Activated gamma-delta T cell (primary cell): ENCODE results near the gene KLF1.
"Not testable (repeated sequence)": the region's sequence is repeated elsewhere in the genome, so short reads cannot be mapped to it uniquely, and the experiment has no call there.

ENCODE experiments used
- DNase-seq: peaks from one replicate; lab custom pipeline; 2025; lab: John Stamatoyannopoulos, UW

KLF1 gene

DNA sequence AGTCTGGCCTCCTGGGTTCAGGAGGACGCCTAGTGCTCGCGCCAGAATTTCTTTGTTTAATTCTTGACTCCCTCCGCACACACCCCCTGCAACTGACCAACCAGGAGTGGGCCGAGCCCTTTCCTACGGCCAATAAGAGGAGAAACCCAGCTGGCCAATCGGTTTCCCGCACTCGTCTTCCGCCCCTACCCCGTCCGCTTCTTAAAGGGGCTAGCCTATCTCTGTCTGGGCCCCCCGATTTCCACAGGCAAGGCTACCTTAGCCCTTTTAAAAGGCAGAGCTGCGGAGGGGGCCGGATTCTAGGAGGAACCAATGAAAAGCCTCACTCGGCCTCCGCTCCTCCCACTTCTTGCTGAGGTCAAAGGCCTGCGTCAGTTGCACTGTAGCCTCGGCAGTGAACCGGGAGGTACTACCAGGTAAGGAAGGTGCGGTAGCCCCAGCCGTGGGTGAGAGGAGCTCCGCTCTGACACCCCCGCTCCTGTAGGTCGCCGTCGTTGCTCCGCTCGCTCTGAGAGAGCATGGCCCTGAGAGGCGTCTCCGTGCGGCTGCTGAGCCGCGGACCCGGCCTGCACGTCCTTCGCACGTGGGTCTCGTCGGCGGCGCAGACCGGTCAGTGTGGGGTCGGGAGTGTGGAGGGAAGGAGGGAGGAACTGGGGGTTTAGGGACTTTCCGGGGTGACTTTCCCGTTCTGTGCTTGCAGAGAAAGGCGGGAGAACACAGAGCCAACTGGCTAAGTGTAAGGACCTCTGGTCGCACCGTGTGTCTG, 4.0 kb upstream of the KLF1 start, which contains the start of gene GCDH:
TSS of gene GCDH (plus strand) at position 374 of the 766 bp plus-strand sequence. CDS start at position 519, 145 bp downstream.
- peak; percentile 55 for DNase-seq

DNA sequence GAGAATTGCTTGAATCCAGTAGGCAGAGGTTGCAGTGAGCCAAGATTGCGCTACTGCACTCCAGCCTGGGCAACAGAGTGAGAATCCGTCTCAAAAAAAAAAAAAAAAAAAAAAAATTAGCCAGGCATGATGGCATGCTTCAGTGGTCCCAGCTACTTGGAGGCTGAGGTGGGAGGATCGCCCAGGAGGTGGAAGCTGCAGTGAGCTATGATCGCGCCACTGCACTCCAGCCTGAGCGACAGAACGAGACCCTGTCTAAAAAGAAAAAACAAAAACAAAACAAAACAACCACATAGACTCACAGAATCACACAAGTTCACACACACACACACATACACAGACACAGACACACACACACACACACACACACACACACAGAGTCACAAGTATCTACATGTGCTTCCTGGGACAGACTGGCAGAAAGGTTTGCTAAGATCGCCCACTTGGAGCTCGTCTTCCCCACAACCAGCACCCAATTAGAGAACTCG, 3.3 kb upstream of the KLF1 start:
- not testable (repeated sequence) for DNase-seq

DNA sequence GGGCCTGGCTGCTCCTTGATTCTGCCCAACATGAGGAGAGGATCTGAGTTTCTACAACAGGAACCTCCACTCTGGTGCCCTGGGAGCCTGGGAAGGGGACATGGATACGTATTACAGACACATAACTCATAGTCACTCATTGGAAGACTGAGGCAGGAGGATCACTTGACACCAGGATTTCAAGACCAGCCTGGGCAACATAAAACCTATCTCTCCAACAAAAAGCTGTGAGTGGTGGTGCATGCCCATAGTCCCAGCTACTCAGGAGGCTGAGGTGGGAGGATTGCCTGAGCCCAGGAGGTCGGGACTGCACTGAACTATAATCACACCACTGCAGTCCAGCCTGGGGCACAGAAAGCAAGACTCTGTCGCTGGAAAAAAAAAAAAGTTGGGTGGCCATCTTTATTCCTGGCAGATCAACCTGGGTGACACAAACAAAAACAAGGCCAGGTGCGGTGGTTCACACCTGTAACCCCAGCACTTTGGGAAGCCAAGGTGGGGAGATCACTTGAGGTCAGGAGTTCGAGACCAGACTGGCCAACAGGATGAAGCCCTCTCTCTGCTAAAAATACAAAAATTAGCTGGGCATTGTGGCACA, 1.1 kb upstream of the KLF1 start:
- no peak for DNase-seq

DNA sequence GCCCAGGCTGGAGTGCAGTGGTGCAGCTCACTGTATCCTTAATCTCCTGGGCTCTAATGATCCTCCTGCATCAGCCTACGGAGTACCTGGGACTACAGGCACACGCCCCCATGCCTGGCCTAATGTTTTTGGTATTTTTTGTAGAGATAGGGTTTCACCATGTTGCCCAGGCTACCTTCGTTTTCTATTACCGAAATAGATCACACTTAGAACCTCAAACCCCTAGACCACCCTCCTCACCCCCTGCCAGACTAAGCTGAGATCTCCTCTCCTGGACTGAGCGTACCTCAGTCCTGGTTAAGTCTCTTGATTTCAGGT, 391 bp downstream of the KLF1 start:
- no peak for DNase-seq

DNA sequence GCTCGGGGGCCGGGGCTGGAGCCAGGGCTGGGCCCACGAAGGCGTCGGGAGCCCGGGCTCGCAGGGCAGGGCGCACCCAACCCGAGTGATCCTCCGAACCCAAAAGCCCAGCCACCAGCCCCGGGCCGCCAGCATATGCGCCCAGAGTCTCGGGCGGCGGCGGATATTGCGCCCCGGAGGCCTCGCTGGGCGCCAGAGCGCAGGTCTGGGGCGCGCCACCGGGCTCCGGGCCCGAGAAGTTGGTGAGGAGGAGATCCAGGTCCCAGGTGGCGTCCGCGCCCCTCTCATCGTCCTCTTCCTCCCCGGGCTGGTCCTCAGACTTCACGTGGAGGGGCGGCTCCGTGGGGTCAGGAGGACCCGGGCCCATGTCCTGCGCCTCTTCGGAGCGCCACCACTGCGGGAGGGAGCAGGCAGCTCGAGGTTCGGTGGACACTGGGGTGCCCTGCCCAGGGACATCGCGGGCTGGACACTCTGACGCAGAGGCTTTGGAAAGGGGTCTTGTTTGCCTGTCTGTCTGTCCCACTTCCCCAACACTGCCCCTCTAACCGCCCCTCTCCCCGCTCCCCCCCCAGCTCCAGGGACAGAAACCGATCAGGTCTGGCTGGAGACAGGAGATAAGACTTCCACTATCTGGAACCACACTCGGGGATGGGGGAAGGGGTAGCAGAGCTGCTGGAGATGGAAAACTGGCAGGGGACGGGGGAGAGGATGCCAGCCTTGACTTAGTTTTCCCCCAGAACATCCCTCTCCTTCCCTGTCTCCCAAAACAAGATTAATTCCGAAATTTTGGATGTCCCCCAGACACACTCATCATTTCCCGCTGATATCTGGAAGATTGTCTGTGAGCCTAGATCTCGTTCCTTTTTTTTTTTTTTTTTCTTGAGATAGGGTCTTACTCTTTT, 1.0 kb downstream of the KLF1 start:
- no peak for DNase-seq

DNA sequence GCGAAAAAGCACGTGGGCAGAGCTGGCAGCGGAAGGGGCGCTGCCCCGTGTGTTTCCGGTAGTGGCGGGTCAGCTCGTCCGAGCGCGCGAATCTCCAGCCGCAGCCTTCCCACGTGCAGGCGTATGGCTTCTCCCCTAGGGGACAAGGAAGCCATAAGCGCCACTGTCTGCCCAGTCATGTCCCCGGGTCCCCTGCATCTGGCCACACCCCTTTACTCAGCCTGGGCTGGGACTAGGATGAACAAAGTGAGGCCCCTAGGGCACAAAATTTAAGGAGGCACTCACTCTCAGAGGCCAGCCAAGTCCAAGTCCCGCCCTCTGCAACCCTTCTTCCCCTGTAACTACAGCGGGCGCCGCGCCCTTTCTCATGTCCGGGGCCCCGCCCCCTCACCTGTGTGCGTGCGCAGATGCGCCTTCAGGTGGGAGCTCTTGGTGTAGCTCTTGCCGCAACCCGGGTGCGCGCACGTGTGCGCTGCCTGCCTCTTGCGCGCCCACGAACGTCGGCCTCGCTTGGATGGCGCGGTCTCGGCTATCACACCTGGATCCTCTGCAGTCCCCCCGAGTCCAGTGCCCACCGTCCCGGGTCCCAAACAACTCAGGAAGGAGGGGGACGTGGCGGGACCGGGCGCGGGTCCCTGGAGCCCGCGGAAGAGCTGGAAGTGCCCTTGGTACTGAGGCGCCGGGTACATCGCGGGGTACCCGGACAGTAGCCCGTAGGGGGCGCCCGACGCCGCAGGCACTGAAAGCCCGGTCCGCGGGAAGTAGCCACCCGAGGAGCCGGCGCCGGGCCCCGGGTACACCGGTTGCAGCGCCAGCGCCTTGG, 1.9 kb downstream of the KLF1 start:
- DNase-seq = peak; percentile 59

DNA sequence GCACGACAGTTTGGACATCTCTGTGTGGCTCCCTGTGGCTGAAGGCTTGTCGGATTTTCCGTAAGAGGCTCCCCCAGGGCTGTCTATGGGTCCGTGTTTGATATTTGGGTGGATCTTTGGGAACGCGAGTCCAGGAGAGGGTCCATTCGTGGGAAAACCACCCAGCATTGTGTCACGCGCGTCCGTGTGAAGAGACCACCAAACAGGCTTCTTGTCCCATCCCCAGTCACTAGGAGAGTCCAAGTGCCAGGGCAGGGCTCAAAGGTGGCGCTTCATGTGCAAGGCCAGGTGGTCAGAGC, 2.4 kb downstream of the KLF1 start:
- no peak for DNase-seq

DNA sequence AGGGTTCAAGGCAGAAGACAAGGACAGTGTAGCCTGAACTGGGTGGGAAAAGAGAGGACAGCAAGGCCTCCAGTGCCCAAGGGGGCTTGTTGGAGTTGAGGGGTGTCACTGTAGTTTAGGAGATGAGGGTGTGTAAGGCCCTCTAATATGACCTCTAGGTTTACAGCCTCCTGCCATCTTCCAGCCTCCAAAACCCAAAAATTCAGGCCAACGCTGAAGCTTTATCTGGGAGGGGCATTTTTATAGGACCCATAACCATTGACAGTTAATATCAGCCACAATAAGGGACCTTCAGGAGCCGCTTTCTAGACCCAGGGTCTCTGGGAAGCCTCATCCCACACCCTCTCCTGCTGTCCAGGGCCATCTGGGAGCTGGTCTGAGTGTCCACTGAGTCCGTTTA, 2.8 kb downstream of the KLF1 start:
- no peak for DNase-seq

DNA sequence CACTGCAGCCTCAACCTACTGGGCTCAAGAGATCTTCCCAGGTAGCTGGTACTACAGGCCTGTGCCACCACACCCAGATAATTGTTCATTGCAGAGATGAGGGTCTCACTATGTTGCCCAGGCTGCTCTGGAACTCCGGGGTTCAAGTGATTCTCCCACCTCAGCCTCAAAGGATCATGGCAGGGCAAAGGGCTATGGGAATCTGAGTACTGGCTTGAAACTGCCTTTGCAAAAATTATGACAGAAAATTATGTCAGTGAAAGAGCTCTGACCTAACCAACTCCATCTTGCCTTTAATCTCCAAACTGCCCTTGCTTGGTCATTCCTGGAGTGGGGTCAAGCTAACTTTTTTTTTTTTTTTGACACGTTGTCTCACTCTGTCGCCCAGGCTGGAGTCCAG, 4.4 kb downstream of the KLF1 start:
- DNase-seq = no peak

DNA sequence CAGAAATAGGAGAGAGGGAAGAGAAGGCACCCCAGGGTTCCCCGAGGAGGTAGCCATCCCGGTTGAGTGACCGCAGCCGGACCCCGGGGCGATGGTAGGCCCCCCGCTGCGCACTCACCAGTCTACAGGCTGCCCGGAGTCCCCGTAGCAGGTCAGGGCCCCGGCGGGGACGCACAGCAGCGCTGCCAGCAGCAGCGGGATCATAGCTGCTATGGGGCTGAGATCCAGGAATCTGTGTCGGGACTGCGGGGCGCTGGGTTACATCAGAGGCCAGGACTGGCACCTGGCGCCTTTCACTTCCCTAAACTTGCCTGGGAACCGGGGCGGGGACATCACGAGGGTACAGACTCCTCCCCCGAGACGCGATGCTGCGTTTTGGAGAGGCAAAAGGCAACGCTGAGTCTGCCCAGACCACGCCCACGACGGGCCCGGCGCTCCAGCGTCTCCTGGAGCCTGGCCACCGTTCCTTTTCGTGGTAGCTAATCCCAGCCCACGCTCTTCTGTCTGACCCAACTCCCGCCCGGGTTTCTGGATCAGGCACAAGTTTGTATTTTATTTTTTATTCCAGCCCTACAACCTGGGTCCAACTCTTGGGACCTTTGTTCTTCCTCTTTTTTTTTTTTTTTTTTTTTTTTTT, 5.7 kb downstream of the KLF1 start, which contains the start of gene DNASE2:
TSS of gene DNASE2 (minus strand) at position 278 of the 637 bp plus-strand sequence. CDS start at position 204, 74 bp downstream.
- peak; percentile 55 for DNase-seq

DNA sequence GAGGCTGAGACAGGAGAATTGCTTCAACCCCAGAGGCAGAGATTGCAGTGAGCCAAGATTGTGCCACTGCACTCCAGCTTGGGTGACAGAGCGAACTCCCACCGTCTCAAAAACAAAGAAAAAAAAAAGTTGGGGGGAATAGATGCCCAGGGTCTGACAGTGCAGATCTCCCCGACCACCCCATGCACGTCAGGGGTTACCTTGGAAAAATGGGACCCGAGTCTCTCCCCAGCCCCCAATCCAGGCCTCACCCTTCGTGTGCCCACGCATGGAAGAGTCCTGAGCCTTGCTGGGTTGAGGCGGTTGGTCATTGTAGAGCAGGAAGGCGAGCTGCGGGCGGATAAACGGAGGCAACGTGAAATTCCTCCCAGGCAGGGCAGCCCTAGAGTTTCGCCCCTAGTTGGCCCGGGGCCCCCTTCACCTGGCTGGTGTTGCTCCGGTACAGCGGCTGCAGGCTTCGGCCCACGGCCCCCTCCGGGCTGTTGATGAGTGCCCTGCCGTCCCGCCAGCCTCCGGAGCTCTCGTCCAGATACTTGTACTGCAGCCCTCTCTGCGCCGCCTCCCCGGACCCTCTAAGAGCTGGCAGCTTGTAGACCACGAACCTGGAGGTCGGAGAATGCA, 6.3 kb downstream of the KLF1 start:
- DNase-seq = no peak

DNA sequence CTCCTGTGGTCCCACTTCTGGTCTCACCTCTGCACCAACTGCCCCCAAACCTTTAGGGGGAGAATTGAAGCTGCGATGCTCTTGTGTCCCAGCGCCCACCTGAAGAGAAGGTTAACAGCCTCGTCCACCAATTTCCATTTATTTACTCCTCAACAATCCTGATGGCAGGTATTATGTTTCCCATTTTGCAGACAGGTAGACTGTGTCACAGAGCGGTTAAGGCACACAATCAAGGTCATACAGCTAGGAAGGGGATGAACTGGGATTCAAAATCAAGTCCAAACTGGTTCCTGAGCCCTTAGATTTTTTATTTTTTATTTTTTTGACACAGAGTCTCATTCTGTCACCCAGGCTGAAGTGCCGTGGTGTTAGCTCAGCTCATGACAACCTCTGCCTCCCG, 11.9 kb downstream of the KLF1 start:
- DNase-seq = no peak

DNA sequence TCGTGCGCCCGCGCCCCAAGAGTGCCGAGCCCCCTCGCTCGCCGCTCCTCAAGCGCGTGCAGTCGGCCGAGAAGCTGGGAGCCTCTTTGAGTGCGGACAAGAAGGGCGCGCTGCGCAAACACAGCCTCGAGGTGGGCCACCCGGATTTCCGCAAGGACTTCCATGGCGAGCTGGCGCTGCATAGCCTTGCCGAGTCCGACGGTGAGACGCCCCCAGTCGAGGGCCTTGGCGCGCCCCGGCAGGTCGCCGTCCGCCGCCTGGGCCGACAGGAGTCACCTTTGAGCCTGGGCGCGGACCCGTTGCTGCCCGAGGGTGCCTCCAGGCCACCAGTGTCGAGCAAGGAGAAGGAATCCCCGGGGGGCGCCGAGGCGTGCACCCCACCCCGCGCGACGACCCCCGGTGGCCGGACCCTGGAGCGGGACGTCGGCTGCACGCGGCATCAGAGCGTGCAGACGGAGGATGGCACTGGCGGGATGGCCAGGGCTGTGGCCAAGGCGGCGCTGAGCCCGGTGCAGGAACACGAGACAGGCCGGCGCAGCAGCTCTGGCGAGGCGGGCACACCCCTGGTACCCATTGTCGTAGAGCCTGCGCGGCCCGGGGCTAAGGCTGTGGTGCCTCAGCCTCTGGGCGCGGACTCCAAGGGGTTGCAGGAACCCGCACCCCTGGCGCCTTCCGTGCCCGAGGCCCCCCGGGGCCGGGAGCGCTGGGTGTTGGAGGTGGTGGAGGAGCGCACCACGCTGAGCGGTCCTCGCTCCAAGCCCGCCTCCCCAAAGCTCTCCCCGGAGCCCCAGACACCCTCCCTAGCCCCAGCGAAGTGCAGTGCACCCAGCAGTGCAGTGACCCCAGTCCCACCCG, 12.9 kb downstream of the KLF1 start:
- no peak for DNase-seq

DNA sequence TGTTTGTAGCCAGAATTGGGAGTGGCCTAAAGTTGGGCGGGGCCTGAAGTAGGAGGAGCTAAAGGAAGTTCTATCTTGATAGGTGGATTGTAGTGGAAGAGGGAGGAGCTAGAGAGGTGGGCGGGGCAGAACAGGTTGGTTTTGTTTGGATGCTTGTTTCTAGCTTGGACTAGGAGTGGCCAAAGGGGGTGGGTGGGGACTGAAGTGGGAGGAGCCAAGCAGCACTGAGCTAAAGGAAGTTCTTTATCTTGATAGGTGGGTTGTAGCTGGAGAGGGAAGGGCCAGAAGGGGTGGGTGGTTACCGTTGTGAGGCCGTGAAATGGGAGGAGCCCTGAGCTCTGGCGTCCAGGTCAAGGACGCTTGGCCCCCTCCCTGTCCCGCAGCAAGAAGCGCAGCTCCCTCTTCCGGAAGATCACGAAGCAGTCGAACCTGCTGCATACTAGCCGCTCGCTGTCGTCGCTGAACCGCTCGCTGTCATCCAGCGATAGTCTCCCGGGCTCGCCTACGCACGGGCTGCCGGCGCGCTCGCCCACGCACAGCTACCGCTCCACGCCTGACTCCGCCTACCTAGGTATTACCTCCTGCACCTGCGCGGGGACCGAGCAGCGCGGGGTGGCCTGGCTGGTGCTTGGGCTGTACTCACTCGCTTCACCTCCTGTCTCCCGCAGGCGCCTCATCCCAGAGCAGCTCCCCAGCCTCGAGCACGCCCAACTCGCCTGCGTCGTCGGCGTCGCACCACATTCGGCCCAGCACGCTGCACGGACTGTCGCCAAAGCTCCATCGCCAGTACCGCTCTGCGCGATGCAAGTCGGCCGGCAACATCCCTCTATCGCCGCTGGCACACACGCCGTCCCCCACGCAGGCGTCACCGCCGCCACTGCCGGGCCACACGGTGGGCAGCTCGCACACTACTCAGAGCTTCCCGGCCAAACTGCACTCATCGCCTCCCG, 13.8 kb downstream of the KLF1 start:
- DNase-seq = no peak

DNA sequence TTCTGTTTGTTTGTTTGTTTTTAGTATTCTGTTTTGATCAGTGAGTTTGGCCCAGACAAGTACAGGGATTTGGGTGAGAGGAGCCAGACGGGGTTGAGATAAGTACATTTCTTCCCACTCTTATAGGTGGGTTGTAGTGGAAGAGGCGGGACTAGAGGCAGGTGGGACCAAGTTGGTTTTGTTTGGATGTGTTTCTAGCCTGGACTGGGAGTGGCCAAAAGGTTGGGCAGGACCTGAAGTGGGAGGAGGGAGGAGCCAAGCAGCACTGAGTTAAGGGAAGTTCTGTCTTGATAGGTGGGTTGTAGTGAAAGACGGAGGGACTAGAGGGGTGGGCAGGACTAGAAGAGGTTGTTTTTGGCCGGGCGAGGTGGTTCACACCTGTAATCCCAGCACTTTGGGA, 14.7 kb downstream of the KLF1 start:
- no peak for DNase-seq

DNA sequence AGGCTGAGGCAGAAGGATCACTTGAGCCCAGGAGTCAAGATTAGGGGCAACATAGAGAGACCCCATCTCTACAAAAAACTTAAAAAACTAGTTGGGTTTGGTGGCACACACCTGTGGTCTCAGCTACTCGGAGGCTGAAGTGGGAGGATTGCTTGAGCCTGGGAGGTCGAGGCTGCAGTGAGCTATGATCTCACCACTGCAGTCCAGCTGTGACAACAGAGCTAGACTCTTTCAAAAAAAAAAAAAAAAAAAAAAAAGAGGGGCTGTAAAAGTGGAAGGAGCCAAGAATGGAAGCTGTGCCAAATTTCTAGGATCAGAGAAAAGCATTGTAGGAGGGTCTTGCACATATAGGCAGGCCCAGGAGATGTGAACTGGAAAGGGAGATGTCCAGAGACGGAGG, 15.3 kb downstream of the KLF1 start:
- DNase-seq = no peak

DNA sequence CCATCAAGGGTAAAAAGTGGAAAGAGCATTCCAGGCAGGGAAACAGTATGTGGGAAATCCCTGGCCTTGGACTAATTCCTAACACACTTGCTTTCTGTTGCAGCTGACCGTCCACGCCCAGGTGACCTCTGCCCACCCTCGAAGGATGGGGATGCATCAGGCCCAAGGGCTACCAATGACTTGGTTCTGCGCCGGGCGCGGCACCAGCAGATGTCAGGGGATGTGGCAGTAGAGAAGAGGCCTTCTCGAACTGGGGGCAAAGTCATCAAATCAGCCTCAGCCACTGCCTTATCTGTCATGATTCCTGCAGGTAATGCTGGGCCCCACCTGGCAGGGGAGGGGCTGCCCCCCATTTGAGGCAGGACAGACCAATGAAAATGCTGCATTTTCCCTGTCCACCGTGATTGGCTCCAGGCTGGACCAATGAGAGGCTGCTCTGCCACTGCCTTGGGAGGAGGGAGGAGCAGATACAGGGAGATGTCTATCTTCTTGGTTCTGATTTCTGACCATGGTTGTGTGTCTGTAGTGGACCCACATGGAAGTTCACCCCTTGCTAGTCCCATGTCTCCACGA, 18.4 kb downstream of the KLF1 start:
- DNase-seq = no peak
